ENCODE measurements around the gene HLA-A.

Gene HLA-A

DNA sequence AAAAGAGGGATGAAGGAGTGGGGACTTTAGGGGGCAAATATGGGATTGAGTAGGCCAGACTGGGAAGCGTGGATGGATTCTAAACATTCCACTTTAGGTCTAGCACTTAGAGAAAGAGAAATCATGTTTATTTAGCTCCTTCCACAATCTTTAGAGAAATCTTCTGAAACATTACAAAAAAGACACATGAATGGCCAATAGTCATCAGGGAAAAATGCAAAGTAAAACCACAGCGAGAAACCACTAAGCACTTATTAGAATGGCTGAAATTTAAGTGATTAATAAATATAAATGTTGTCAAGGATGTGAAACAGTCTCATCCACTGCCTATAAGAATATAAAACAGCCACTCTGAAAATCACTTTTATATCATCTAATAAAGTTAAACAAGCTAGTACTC is 46.9 kb downstream of the HLA-A start:
- DNase-seq (ENCODE audit: low read depth), result no peak

DNA sequence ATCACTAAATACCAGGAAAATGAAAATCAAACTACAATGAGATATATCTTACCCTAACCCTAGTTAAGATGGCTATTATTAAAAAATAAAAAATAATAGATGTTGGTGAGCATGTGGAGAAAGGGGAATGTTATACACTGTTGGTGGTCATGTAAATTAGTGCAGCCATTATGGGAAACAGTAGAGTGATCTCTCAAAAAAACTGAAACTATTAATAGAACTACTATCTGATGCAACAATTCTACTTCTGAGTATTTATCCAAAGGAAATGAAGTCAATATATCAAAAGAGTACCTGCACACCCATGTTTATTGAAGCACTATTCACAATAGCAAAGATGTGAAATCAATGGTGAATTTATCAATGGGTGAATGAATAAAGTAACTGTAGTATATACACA is 48.6 kb downstream of the HLA-A start:
- DNase-seq (ENCODE audit: low read depth), result no peak

DNA sequence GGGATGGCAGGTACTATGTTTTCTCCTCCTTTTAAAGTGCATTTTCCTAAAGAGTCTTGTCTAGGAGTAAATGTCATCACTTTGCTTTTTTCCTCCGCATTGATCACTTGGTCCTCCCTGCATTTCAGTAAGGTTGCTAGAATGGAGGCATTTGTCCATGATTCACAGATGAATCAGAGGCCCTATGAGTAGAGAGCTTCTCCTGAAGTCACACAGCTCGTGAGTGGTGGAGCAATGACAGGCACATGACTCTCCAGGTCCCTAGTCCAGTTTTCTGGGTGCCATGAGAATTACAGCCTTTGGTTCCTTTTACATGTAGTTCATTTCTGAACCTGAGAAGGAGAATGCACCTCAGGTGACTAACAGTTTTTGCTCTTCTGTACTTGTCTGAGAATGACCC is 50.5 kb downstream of the HLA-A start:
- DNase-seq (ENCODE audit: low read depth), result no peak

DNA sequence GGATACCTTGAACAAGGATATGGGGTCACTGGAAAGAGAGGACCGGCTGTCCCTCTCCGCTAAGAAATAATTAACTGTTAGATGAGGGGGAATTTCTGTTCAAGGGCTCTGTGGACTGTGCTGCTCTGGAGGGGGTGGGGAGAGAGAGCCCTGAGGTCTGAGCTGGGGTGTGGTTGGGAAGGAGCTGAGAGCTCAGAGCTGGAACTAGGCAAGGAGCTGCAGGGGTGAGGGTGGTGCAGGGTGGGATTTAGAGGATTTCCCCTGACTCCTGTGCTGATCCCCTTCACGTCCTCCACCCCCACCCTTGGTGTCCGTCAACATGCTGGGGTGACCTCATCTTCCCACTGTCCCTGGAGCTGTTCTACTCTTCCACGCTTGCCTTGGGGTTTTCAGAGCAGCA is 52.5 kb downstream of the HLA-A start:
- DNase-seq (ENCODE audit: low read depth), result no peak

DNA sequence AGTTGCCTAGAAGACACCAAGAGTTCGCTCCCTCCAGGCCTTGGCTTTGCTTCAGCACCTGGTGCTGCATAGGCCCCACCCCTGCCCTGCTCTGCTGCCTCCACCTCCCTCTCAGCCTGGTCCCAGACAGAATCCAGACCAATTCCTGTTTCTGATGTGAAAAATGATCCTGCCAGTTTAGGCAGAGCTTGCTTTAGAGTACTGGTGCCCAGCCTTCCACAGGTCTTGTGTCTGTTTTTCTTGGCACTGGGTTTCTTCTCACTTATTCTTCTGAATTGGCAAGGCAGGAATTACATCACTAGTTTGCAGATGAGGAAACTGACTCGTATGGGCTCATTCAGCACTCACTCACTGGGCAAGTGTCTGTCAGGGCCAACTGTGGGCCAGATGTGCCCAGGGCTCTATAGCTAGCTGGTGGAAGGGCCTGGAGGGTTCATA is 53.0 kb downstream of the HLA-A start:
- DNase-seq (ENCODE audit: low read depth), result no peak

Measured in activated T-helper 1 cell treated with Interleukin-2 at 50 U/mL for 16 hours (primary cell).